Measurements from ENCODE around the gene SLC17A9.

GRCh38 chr20:62906647-62907375 is 45.7 kb upstream of the SLC17A9 start:
- TF ChIP-seq EZH2 (IDR thresholded peaks at IDR 0.05; ENCODE audit: insufficient read depth, poor library complexity, severe bottlenecking) (no peak), EZH2phosphoT487 (IDR thresholded peaks at IDR 0.05; ENCODE audit: insufficient read depth, low read depth) (no peak)
